Muscle of leg (tissue), 11 donors: ENCODE results near the gene E2F1. TPM values are rescaled to one million over a fixed set of nuclear protein-coding genes. Genes with fewer than 3 reads are reported as not detected.
A peak's percentile ranks its signal among the peaks of the same experiment; 100 is the strongest.

Experiments
- DNase-seq: peaks from one replicate; pipeline ENCODE4 v3.0.0; 2013
- H3K27ac ChIP-seq: one replicate; pipeline ENCODE4 v1.5.1; 2013; ENCODE audit warnings: mild to moderate bottlenecking, low read length, control low read depth
- H3K27me3 ChIP-seq: one replicate; pipeline ENCODE4 v1.6.1; 2013; ENCODE audit warnings: low read length; ENCODE audit not compliant: control insufficient read depth, insufficient read depth
- H3K36me3 ChIP-seq: one replicate; pipeline ENCODE4 v1.6.1; 2013; ENCODE audit warnings: low read length; ENCODE audit not compliant: control insufficient read depth, insufficient read depth
- H3K4me1 ChIP-seq: one replicate; pipeline ENCODE4 v1.6.1; 2013; ENCODE audit warnings: low read length; ENCODE audit not compliant: control insufficient read depth, insufficient read depth
- H3K4me3 ChIP-seq: one replicate; pipeline ENCODE4 v1.5.1; 2013; ENCODE audit warnings: low read length, control low read depth
- H3K9me3 ChIP-seq: replicated peaks from 2 replicates; pipeline ENCODE4 v1.6.1; 2013; ENCODE audit warnings: low read depth, low read length; ENCODE audit not compliant: control insufficient read depth
- WGBS: methylation state at CpG from one replicate; pipeline ENCODE4 v1.1.5; 2013; ENCODE audit warnings: missing lambda C conversion rate; ENCODE audit not compliant: insufficient coverage; 5-methylcytosine and 5-hydroxymethylcytosine counted together
- polyA plus RNA-seq, 8 donors: library from polyadenylated mRNA; unstranded; fragments of 120-200 nt; gene quantifications; one replicate each; pipeline versions ENCODE4 v1.2.1 to v1.2.3, GENCODE V29; 2013; ENCODE audit warnings: inconsistent platforms in 1 of 8, low replicate concordance in 1 of 8; ENCODE audit not compliant: insufficient read length in 8 of 8, insufficient read depth in 1 of 8
- total RNA-seq: library from RNA; stranded (reverse); fragments of 120-200 nt; gene quantifications from one replicate; pipeline ENCODE4 v1.2.4, GENCODE V29; 2013

The E2F1 gene
- total and polyA plus RNA-seq, 9 donors = 7.8 to 16.7 (median 12.8) TPM

GRCh38 chr20:33711446-33711738 lies 25.2 kb upstream of the E2F1 start:
- Histone ChIP-seq H3K9me3 (no peaks in the 10 kb centered on the region), H3K4me1 (no peaks in the 10 kb centered on the region), H3K27ac (no peak overlapping the region), H3K36me3 (peaks cover 46% of the 10 kb centered on the region), H3K27me3 (no peaks in the 10 kb centered on the region), H3K4me3 (no peak overlapping the region)
- no peak for DNase-seq
- WGBS = no CpG with 5 or more reads among the region's 1 CpG

GRCh38 chr20:33710681-33711445 lies 24.7 kb upstream of the E2F1 start:
- DNase-seq = no peak
- WGBS = 81% methylated on average over 8 of the region's 14 CpGs
- Histone ChIP-seq H3K36me3 (peaks cover 46% of the 10 kb centered on the region), H3K27ac (no peak overlapping the region), H3K27me3 (no peaks in the 10 kb centered on the region), H3K9me3 (no peaks in the 10 kb centered on the region), H3K4me1 (no peaks in the 10 kb centered on the region), H3K4me3 (no peak overlapping the region)

- H3K9me3 ChIP-seq = no peaks in the 10 kb centered on the region
- H3K4me3 ChIP-seq = no peak overlapping the region
- no peaks in the 10 kb centered on the region for H3K27me3 ChIP-seq
- H3K27ac ChIP-seq = no peak overlapping the region
- DNase-seq = no peak
- H3K36me3 ChIP-seq = peaks cover 46% of the 10 kb centered on the region
- WGBS = 78% methylated on average over 11 of the region's 16 CpGs
- H3K4me1 ChIP-seq = no peaks in the 10 kb centered on the region
These were observed 23.8 kb upstream of the E2F1 start for GRCh38 chr20:33709905-33710541.

GRCh38 chr20:33709398-33709797 lies 23.2 kb upstream of the E2F1 start:
- Histone ChIP-seq H3K4me1 (no peaks in the 10 kb centered on the region), H3K9me3 (no peaks in the 10 kb centered on the region), H3K36me3 (peaks cover 40% of the 10 kb centered on the region), H3K4me3 (no peak overlapping the region), H3K27ac (no peak overlapping the region), H3K27me3 (no peaks in the 10 kb centered on the region)
- DNase-seq = no peak
- WGBS = 100% methylated on average over 1 of the region's 2 CpGs

GRCh38 chr20:33707668-33708067 lies 21.5 kb upstream of the E2F1 start:
- H3K4me3 ChIP-seq = no peak overlapping the region
- H3K36me3 ChIP-seq = peaks cover 32% of the 10 kb centered on the region
- H3K9me3 ChIP-seq = no peaks in the 10 kb centered on the region
- H3K27ac ChIP-seq = no peak overlapping the region
- WGBS = 89% methylated on average over 3 of the region's 11 CpGs
- no peaks in the 10 kb centered on the region for H3K27me3 ChIP-seq
- peaks cover 8% of the 10 kb centered on the region for H3K4me1 ChIP-seq
- no peak for DNase-seq

- peaks cover 8% of the 10 kb centered on the region for H3K4me1 ChIP-seq
- no peak overlapping the region for H3K27ac ChIP-seq
- H3K27me3 ChIP-seq = no peaks in the 10 kb centered on the region
- DNase-seq = no peak
- no peaks in the 10 kb centered on the region for H3K9me3 ChIP-seq
- WGBS = 100% methylated on average over 3 of the region's 11 CpGs
- H3K36me3 ChIP-seq = peaks cover 10% of the 10 kb centered on the region
- H3K4me3 ChIP-seq = no peak overlapping the region
These were observed 18.2 kb upstream of the E2F1 start for GRCh38 chr20:33704197-33704924.

GRCh38 chr20:33703498-33704137 lies 17.4 kb upstream of the E2F1 start:
- H3K36me3 ChIP-seq = peaks cover 10% of the 10 kb centered on the region
- H3K4me1 ChIP-seq = peaks cover 8% of the 10 kb centered on the region
- DNase-seq = no peak
- H3K4me3 ChIP-seq = no peak overlapping the region
- H3K27ac ChIP-seq = no peak overlapping the region
- H3K27me3 ChIP-seq = no peaks in the 10 kb centered on the region
- H3K9me3 ChIP-seq = no peaks in the 10 kb centered on the region
- 100% methylated on average over 4 of the region's 8 CpGs for WGBS

- Histone ChIP-seq H3K4me1 (peaks cover 8% of the 10 kb centered on the region), H3K4me3 (no peak overlapping the region), H3K27me3 (no peaks in the 10 kb centered on the region), H3K27ac (no peak overlapping the region), H3K36me3 (peaks cover 10% of the 10 kb centered on the region), H3K9me3 (no peaks in the 10 kb centered on the region)
- 26% methylated on average over 5 of the region's 5 CpGs for WGBS
- DNase-seq = peak; percentile 55
These were observed 16.7 kb upstream of the E2F1 start for GRCh38 chr20:33702861-33703260.

GRCh38 chr20:33701629-33702450 lies 15.7 kb upstream of the E2F1 start:
- Histone ChIP-seq H3K27ac (no peak overlapping the region), H3K4me1 (peaks cover 13% of the 10 kb centered on the region), H3K36me3 (peaks cover under 1% of the 10 kb centered on the region), H3K27me3 (no peaks in the 10 kb centered on the region), H3K4me3 (no peak overlapping the region), H3K9me3 (no peaks in the 10 kb centered on the region)
- DNase-seq = no peak
- WGBS = 94% methylated on average over 19 of the region's 27 CpGs
